Measurements from ENCODE around the gene INO80E. TPM values are rescaled to one million over a fixed set of nuclear protein-coding genes. Genes with fewer than 3 reads are reported as not detected.

Gene INO80E
- total RNA-seq, 2 donors from 2014 or later = 28.3 to 54.5 TPM

GRCh38 chr16:30002614-30003346 lies 6.7 kb downstream of the INO80E start:
- H3K27ac ChIP-seq = no peak overlapping the region
- no peaks in the 10 kb centered on the region for H3K27me3 ChIP-seq
- DNase-seq (no peak), ATAC-seq (no peak)
- peaks cover 0 to 2% of the 10 kb centered on the region in 2 donors for H3K36me3 ChIP-seq (replicated peaks in 1 of 2; ENCODE audit: insufficient read depth in 1 of 2, low read depth in 2 of 2)
- TF ChIP-seq POLR2A (IDR thresholded peaks at IDR 0.05) (no peak), CTCF (IDR thresholded peaks at IDR 0.05) (no peak)
- H3K4me3 ChIP-seq = no peak overlapping the region
- peaks cover 10% of the 10 kb centered on the region for H3K4me1 ChIP-seq
- intact Hi-C loops (cut with DNase I) = loop anchor here (10.0 kb wide), 2 partner anchors 98 to 298 kb away; partner anchors contain the start of gene ASPHD1
- WGBS, 2 donors = 85 to 89% methylated on average over 16 to 19 of the region's 19 CpGs
- H3K9me3 ChIP-seq = no peaks in the 10 kb centered on the region

- intact Hi-C loops (cut with DNase I) = loop anchor here (10.0 kb wide), 2 partner anchors 99 to 299 kb away; partner anchors contain the start of gene ASPHD1
- 81 to 87% methylated on average over 15 to 17 of the region's 17 CpGs for WGBS, 2 donors
- DNase-seq = no peak
Observed at GRCh38 chr16:30003670-30004423, 7.8 kb downstream of the INO80E start.

GRCh38 chr16:30004424-30004776 lies 8.4 kb downstream of the INO80E start:
- no peaks in the 10 kb centered on the region for H3K27me3 ChIP-seq
- 61 to 69% methylated on average over 4 to 18 of the region's 19 CpGs for WGBS, 2 donors
- no peak overlapping the region for H3K27ac ChIP-seq
- H3K4me3 ChIP-seq = no peak overlapping the region
- peaks cover 10% of the 10 kb centered on the region for H3K4me1 ChIP-seq
- intact Hi-C loops (cut with DNase I) = loop anchor here (10.0 kb wide), 2 partner anchors 100 to 300 kb away; partner anchors contain the start of gene ASPHD1
- no peak for TF ChIP-seq CTCF (IDR thresholded peaks at IDR 0.05)
- TF ChIP-seq POLR2A (IDR thresholded peaks at IDR 0.05) = no peak
- no peak for DNase-seq
- no peak for ATAC-seq
- H3K9me3 ChIP-seq = no peaks in the 10 kb centered on the region
- no peaks in the 10 kb centered on the region for H3K36me3 ChIP-seq (replicated peaks in 1 of 2; ENCODE audit: insufficient read depth in 1 of 2, low read depth in 2 of 2)

More at GRCh38 chr16:30003670-30004423, 7.8 kb downstream of the INO80E start:
- Histone ChIP-seq H3K4me1 (peaks cover 10% of the 10 kb centered on the region), H3K36me3 (replicated peaks in 1 of 2; ENCODE audit: insufficient read depth in 1 of 2, low read depth in 2 of 2) (no peaks in the 10 kb centered on the region), H3K9me3 (no peaks in the 10 kb centered on the region), H3K27ac (no peak overlapping the region), H3K27me3 (no peaks in the 10 kb centered on the region), H3K4me3 (no peak overlapping the region)
- TF ChIP-seq POLR2A (IDR thresholded peaks at IDR 0.05) = no peak
- TF ChIP-seq CTCF (IDR thresholded peaks at IDR 0.05) = no peak
- ATAC-seq = no peak

GRCh38 chr16:30004811-30005242 lies 8.8 kb downstream of the INO80E start:
- H3K4me3 ChIP-seq = no peak overlapping the region
- H3K4me1 ChIP-seq = peaks cover 10% of the 10 kb centered on the region
- DNase-seq = no peak
- intact Hi-C loops (cut with DNase I) = loop anchor here (10.0 kb wide), 2 partner anchors 100 to 300 kb away; partner anchors contain the start of gene ASPHD1
- 37 to 51% methylated on average over 10 to 11 of the region's 11 CpGs for WGBS, 2 donors
- peaks cover 0 to 3% of the 10 kb centered on the region in 2 donors for H3K27me3 ChIP-seq
- no peak for ATAC-seq
- no peaks in the 10 kb centered on the region for H3K36me3 ChIP-seq (replicated peaks in 1 of 2; ENCODE audit: insufficient read depth in 1 of 2, low read depth in 2 of 2)
- no peak overlapping the region for H3K27ac ChIP-seq
- H3K9me3 ChIP-seq = no peaks in the 10 kb centered on the region
- no peak for TF ChIP-seq POLR2A (IDR thresholded peaks at IDR 0.05)
- no peak for TF ChIP-seq CTCF (IDR thresholded peaks at IDR 0.05)

All from body of pancreas (tissue), 4 donors.